CD1c-positive myeloid dendritic cell (primary cell): ENCODE measurements around the gene MYMK.

ENCODE experiments used
- DNase-seq: peaks from one replicate; pipeline ENCODE4 v3.0.0-alpha.2; 2016; ENCODE audit errors: extremely low spot score

Gene MYMK

GRCh38 chr9:133505186-133505830, 19.5 kb downstream of the MYMK start:
- DNase-seq: no peak

DNA sequence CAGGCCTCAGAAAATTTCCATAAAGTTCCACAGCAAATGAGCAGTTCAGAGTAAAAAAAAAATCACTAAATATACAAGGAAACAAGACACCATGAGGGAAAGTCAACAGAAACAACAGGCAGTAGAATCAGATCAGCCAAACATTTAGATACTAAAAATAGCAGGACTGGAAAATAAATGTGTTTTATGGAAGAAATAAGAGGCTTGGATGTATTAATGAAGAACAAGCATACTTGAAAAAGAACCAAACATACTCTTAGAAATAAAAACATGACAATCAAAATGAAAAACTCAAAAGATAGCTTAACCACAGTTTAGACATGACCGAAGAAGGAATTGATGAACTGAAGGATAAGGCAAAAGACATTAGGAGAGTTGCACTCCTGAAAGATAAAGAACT, 22.6 kb downstream of the MYMK start:
- no peak for DNase-seq

- no peak for DNase-seq
These were observed 24.9 kb downstream of the MYMK start for GRCh38 chr9:133499892-133500270.

- no peak for DNase-seq
These were observed 25.4 kb downstream of the MYMK start for GRCh38 chr9:133499132-133499891.

DNA sequence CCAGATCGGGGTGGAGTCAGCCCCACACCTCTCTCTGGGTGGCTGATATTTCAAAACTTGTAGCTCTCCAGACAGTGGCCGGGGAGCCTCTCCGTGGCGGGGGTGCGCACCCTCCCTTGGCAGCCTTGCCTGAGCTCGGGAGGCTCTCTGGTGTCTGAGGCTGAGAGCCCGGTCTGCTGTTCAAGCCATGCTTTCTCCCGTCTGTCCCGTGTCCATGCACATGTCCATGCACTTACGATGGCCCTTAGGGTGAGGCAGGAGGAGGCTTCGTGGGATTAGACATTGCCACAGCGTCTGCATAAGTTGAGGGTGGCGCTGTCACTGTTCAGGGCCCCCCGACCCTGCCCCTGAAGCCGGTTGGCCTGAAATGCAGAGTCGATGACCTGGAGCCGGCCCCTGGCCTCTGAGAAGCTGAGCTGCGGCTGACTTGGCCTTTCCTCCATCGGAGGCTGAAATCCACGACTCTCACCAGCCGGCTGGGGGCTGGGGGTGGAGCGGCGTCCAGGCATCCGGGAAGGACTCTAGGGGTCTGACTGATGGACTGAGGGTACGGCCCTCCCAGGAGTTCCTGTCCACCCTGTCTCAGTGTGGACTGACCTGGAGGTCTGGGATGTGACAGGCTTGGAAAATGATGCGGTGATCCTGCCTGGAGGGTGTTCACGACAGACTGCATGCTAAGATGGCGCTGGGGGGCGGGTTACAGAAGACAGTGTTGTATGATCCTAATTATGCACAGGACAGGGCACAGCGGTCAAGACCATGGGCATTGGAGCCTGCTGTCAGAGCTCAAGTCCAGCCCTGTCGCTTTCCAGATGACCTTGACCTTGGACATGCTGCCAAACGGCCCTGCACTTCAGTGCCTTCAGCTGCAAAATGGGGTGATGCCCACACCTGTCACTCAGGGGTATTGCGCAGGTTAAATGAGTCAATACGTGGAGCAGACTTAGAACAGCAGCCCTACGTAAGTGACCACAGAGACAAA, 27.6 kb downstream of the MYMK start:
- DNase-seq: no peak

DNA sequence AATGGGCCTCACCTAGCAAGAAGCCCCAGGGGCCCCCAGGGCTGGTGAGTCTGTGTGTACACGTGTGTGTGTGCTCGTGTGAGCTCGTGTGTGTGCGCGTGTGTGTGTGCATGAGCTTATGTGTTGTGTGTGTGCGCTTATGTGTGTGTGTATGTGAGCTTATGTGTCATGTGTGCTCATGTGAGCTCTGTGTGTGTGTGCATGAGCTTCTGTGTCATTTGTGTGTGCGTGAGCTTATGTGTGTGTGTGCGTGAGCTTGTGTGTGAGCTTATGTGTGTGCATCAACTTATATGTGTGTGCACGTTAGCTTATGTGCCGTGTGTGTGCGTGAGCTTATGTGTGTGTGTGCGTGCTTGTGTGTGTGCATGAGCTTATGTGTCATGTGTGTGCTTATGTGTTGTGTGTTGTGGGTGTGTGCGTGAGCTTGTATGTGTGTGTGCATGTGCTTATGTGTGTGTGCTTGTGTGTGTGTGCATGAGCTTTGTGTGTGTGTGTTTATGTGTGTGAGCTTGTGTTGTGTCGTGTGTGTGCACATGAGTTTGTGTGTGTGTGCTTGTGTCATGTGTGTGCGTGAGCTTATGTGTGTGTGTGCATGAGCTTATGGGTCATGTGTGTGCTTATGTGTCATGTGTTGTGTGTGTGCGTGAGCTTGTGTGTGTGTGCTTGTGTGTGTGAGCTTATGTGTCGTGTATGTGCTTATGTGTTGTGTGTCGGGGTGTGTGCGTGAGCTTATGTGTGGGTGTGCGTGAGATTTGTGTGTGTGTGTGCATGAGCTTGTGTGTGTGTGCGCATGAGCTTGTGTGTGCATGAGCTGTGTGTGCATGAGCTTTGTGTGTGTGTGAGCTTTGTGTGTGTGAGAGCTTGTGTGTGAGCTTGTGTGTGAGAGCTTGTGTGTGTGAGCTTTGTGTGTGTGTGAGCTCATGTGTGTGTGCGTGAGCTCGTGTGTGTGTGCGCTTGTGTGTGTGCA, 29.1 kb downstream of the MYMK start:
- DNase-seq: no peak

DNA sequence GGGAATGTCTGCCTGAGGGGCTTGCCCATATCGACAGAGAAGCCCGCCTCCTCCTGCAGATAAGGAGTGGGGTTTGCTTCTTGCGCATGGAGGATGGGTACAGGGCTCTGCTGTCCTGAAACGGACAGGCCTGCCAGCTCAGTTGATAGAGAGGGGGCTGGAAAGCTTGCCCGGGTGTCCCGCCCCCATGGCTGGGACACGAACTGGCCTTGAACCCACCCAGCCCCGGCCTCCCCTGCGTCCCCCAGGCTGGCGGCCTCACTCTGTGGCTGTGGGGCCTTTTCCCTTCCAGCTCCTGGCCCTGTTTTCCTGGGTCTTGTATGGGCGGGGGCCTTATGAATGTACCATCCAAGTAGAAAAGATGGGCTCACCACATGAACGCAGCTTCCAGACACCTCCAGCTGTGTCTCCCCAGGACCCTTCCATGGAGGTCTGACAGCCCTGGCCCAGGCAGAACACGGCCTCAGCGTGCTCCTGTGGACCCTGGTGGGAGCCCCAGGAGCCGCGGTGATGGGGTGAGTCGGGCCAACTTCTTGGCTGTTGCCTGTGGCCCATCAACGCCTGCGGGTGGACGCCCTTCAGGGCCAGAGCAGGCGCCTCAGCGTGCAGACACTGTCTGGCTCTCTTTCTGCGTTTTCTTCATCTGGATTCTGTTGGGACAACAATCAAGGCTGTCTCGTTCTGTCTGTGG, 30.0 kb downstream of the MYMK start:
- DNase-seq: no peak

- no peak for DNase-seq
These were observed 30.8 kb downstream of the MYMK start for GRCh38 chr9:133493845-133494540.

DNA sequence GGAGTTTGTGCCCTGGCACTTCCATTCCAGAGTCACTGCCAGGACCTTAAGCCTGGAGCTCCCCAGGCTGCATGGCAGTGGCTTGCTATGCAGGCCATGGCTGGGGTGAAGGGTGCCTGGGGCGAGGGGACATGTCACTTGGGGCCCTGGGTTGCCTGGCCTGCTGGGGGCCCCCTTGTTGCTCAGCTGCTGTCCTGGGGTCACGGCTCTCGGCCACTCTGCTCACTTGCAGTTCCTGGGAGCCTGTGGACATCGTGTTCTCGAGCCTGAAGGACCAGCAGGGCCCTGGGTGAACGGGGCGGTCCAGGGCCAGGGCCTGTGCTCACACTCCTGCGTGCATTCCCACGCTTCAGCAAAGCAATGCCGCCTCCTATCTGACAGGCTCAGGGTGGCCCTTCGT, 31.3 kb downstream of the MYMK start:
- no peak for DNase-seq

DNA sequence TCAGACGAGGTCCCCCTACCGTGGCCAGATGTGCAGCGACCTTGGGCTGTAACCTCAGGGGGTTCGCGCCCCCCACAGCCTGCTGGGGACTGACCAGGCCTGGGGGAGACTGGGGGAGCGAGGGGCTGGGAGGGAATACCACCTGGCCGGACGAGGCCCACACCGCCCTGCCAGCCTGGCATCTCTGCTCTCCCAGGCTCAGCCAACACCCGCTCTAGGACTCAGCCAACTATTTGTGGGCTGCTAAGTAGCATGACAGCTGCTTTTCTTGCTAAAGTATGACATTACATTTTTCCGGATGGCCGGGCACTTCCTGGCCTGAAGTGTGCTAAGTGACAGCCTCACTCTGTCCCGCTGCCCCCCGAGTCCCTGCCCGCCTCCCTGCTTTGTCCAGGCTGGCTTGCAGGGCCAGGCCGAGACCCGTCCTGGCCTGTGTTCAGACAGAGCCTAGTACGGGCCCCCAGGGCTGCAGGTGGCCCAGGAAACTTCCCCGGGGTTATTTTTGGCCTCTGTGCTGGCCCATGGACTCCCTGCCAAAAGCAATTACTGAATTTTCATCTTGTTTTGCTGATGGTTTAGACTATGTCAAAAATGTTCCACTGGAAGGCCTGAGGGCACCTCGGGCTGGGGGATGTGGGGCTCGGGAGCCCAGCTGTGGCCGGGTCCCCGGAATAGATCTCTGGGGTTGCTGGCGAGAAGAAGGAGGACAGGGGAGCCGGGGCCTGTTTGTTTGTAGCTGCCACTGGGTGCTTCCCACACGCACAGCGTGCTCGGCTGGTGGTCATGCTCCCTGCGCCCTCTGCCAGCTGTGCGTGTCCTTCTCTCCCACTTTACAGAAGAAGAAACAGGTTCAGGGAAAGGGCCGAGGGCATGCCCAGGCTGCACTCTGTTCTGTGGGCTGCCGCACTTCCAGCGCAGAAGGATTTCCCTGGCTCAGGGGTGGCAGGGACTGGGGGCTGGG, 32.4 kb downstream of the MYMK start:
- DNase-seq: no peak

DNA sequence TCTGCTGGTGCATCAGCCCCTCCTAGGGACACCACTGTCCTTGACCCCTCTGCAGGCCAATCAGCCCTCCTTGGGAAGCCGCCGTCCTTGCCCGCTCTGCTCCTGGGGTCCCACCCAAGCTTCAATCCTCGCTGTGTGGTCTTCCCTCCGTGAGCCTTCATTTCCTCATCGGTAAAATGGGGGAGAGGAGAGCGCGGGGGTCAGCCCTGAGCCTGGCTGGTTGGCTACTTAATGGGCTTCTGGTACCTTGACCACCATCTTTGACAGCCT, 33.2 kb downstream of the MYMK start:
- no peak for DNase-seq

- no peak for DNase-seq
These were observed 33.7 kb downstream of the MYMK start for GRCh38 chr9:133490865-133491655.

GRCh38 chr9:133490201-133490681, 34.5 kb downstream of the MYMK start:
- no peak for DNase-seq

DNA sequence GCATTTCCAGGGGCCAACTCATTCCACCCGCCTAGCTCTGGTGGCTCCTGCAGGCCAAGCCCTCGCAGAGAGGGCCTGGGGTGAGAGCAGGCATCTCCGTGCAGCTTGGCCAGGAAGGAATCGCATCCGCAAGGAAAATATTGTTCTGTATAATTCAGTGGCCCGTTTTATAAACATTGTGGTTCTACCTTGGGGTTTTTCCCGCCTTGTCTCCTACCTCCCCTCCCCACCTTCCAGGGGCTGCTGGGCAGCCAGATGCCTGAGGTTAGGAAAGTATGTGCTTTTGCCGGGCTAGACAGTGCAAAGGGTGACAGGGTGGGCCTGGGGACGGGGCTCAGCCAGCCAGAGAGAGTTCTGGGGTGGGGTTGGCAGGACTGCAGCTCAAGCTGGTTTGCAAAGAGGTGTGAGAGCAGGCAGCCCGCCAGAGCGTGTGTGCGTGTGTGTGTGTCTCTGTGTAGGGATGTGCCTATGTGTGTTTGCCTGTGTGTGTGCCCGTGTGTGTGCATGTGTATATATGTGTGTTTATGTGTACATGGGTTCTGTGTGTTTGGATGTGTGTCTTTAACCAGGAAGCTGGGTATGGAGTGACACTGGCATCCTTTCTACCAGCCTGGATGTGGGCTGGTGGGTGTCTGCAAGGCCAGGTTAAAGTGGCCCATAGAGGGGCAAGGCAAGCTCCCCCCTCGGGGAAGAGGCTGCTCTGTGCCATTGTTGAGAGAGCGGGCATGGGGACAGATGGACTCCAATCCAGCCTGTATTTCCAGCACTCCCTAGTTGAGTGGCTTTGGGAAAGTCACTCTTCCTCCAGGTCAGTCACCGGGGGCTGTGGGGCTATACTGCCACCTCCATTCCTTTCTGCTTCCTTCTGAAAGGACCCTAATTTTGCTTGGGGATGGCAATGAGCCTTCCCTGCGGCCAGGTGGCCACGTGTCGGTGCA, 35.2 kb downstream of the MYMK start:
- no peak for DNase-seq

DNA sequence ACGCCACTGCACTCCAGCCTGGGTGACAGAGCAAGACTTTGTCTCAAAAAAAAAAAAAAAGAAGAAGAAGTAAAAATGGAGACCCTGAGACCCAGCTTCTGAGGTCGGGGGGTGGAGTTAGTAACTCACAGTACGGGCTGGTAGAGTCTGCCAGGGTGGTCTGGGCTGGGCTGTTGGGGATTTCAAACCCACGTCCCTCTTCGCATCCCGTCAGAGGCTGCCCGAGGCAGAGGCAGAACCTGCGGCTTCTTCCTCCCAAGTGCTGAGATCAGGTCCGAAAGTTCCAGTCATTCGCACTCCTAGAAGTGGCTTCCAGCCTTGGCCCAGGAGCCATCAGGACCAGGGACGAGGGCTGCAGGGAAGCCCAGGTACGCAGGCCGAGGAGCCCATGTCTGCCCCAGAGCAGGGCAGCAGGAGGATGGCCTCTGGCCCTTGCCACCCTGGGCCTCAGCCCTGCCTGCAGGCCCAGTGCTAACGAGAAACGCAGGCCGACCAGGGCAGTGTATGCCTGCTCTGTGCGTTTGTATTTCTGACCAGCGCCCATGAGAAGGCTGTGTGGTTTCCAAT, 36.0 kb downstream of the MYMK start:
- no peak for DNase-seq

GRCh38 chr9:133487331-133487725, 37.4 kb downstream of the MYMK start:
- no peak for DNase-seq
